ENCODE measurements around the gene SLC12A7. TPM values are rescaled to one million over a fixed set of nuclear protein-coding genes. Genes with fewer than 3 reads are reported as not detected.

The SLC12A7 gene
- total and polyA plus RNA-seq, 9 of the 15 experiments (the other 6 are each of a cell fraction or from before 2014, with no cell fraction given): 0.01 to 3.1 (median 0.56) TPM

- TF ChIP-seq HMBOX1 (IDR thresholded peaks at IDR 0.05): no peak
- TF ChIP-seq WHSC1 (IDR thresholded peaks at IDR 0.05; ENCODE audit: low read length): no peak
- TF ChIP-seq TAL1 (IDR thresholded peaks at IDR 0.05): no peak
- no peak for TF ChIP-seq PYGO2 (tag; IDR thresholded peaks at IDR 0.05)
- TF ChIP-seq XRCC4 (IDR thresholded peaks at IDR 0.05; ENCODE audit: extremely low read depth, insufficient read depth, insufficient read length): no peak
- no peak for TF ChIP-seq ZNF699 (CRISPR knock-in tag; IDR thresholded peaks at IDR 0.05; ENCODE audit: insufficient replicate concordance)
- TF ChIP-seq BRF2 (IDR thresholded peaks at IDR 0.05; ENCODE audit: borderline replicate concordance, insufficient read depth, insufficient read length): no peak
- TF ChIP-seq NR3C1 (CRISPR knock-in tag; IDR thresholded peaks at IDR 0.05): no peak
Observed at GRCh38 chr5:1016476-1016875, 95.4 kb downstream of the SLC12A7 start (continued).

DNA sequence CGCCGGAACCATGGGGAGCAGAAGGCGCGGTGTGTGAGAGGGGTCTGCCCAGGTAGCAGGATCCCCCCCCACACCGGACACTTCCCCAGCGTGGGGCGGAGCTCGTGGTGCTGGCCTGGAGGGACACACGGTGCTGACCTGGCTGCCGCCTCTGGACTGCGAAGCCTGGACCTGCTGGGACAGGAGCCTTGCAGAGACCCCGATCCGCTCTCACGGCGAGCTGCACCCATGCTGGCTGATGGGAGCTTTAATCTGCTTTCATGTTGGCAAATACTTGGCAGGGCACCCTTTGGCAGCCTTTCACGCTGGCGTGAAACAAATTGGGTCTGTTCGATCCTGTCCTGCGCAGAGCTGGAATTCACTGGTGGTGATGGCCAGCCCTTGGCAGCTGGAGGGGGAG, 95.8 kb downstream of the SLC12A7 start:
- H3K79me2 ChIP-seq (ENCODE audit: control insufficient read depth, insufficient read depth, low read length): no peaks in the 10 kb centered on the region
- no peaks in the 10 kb centered on the region for H3K9me1 ChIP-seq (ENCODE audit: control insufficient read depth, insufficient read depth, low read length)
- H3K36me3 ChIP-seq (ENCODE audit: control insufficient read depth, insufficient read depth, low read length): no peaks in the 10 kb centered on the region
- no peak overlapping the region for H3K4me2 ChIP-seq (ENCODE audit: insufficient read depth, low read length)
- intact Hi-C loops (cut with micrococcal nuclease) (no loop called here), in situ Hi-C loops (cut with MboI) (no loop called here)
- peaks cover 55% of the 10 kb centered on the region for H4K20me1 ChIP-seq (replicated peaks; ENCODE audit: control insufficient read depth, insufficient read depth, low read length)
- ATAC-seq: no peak
- H3K27me3 ChIP-seq (ENCODE audit: control insufficient read depth in 2 of 2, insufficient read depth in 2 of 2, low read length in 2 of 2): peaks cover 62 to 99% of the 10 kb centered on the region in 2 experiments
- CTCF ChIA-PET (ENCODE audit: low intra/inter-chr PET ratio): no interaction called here
- H3K27ac ChIP-seq (ENCODE audit: extremely low read depth, low read depth, low read length): no peak overlapping the region
- no peak for DNase-seq (ENCODE audit: extremely low read depth in 1 of 4, low spot score in 3 of 4)
- H2AFZ ChIP-seq (ENCODE audit: low read depth, low read length): no peak overlapping the region
- H3K9me3 ChIP-seq (replicated peaks; ENCODE audit: control insufficient read depth, insufficient read depth, low read depth, low read length): no peaks in the 10 kb centered on the region
- TF ChIP-seq NELFE (IDR thresholded peaks at IDR 0.05; ENCODE audit: insufficient read depth, insufficient read length): no peak
- no peak for TF ChIP-seq MBD2 (IDR thresholded peaks at IDR 0.05; ENCODE audit: borderline replicate concordance, low read depth)
- TF ChIP-seq, protein P1, sequence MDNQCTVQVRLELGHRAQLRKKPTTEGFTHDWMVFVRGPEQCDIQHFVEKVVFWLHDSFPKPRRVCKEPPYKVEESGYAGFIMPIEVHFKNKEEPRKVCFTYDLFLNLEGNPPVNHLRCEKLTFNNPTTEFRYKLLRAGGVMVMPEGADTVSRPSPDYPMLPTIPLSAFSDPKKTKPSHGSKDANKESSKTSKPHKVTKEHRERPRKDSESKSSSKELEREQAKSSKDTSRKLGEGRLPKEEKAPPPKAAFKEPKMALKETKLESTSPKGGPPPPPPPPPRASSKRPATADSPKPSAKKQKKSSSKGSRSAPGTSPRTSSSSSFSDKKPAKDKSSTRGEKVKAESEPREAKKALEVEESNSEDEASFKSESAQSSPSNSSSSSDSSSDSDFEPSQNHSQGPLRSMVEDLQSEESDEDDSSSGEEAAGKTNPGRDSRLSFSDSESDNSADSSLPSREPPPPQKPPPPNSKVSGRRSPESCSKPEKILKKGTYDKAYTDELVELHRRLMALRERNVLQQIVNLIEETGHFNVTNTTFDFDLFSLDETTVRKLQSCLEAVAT (IDR thresholded peaks at IDR 0.05): no peak
- TF ChIP-seq MTA3 (IDR thresholded peaks at IDR 0.05; ENCODE audit: borderline replicate concordance): no peak
- TF ChIP-seq, protein P2, sequence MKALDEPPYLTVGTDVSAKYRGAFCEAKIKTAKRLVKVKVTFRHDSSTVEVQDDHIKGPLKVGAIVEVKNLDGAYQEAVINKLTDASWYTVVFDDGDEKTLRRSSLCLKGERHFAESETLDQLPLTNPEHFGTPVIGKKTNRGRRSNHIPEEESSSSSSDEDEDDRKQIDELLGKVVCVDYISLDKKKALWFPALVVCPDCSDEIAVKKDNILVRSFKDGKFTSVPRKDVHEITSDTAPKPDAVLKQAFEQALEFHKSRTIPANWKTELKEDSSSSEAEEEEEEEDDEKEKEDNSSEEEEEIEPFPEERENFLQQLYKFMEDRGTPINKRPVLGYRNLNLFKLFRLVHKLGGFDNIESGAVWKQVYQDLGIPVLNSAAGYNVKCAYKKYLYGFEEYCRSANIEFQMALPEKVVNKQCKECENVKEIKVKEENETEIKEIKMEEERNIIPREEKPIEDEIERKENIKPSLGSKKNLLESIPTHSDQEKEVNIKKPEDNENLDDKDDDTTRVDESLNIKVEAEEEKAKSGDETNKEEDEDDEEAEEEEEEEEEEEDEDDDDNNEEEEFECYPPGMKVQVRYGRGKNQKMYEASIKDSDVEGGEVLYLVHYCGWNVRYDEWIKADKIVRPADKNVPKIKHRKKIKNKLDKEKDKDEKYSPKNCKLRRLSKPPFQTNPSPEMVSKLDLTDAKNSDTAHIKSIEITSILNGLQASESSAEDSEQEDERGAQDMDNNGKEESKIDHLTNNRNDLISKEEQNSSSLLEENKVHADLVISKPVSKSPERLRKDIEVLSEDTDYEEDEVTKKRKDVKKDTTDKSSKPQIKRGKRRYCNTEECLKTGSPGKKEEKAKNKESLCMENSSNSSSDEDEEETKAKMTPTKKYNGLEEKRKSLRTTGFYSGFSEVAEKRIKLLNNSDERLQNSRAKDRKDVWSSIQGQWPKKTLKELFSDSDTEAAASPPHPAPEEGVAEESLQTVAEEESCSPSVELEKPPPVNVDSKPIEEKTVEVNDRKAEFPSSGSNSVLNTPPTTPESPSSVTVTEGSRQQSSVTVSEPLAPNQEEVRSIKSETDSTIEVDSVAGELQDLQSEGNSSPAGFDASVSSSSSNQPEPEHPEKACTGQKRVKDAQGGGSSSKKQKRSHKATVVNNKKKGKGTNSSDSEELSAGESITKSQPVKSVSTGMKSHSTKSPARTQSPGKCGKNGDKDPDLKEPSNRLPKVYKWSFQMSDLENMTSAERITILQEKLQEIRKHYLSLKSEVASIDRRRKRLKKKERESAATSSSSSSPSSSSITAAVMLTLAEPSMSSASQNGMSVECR (CRISPR knock-in tag; IDR thresholded peaks at IDR 0.05): no peak
- no TSS peak for BruUV-seq (replicated peaks)
- H3K9ac ChIP-seq (ENCODE audit: insufficient read depth in 1 of 2, low read depth in 2 of 2, low read length in 2 of 2): no peak overlapping the region
- 10% methylated on average over 19 of the region's 19 CpGs for WGBS (ENCODE audit: insufficient coverage, low coverage, missing lambda C conversion rate)
- H3K4me3 ChIP-seq: no peak overlapping the region
- no peak for FAIRE-seq
- peaks cover 0 to 9% of the 10 kb centered on the region in 2 experiments; a peak in 2 of 5 replicates for H3K4me1 ChIP-seq (replicated peaks in 1 of 2; ENCODE audit: control insufficient read depth in 2 of 2, insufficient read depth in 2 of 2, low read length in 2 of 2)
- POLR2A ChIA-PET: no interaction called here

Measured in K562 (cell line).